HG02678 (cell line): ENCODE measurements around the gene DSTYK.
A peak's percentile ranks its signal among the peaks of the same experiment; 100 is the strongest.

ENCODE experiments used
- ATAC-seq: cut with Tn5 transposase; IDR thresholded peaks from one replicate; pipeline ENCODE4 v1.9.1; 2021; ENCODE audit warnings: mild to moderate bottlenecking, moderate library complexity; ENCODE audit not compliant: unreplicated experiment

The DSTYK gene, protein sequence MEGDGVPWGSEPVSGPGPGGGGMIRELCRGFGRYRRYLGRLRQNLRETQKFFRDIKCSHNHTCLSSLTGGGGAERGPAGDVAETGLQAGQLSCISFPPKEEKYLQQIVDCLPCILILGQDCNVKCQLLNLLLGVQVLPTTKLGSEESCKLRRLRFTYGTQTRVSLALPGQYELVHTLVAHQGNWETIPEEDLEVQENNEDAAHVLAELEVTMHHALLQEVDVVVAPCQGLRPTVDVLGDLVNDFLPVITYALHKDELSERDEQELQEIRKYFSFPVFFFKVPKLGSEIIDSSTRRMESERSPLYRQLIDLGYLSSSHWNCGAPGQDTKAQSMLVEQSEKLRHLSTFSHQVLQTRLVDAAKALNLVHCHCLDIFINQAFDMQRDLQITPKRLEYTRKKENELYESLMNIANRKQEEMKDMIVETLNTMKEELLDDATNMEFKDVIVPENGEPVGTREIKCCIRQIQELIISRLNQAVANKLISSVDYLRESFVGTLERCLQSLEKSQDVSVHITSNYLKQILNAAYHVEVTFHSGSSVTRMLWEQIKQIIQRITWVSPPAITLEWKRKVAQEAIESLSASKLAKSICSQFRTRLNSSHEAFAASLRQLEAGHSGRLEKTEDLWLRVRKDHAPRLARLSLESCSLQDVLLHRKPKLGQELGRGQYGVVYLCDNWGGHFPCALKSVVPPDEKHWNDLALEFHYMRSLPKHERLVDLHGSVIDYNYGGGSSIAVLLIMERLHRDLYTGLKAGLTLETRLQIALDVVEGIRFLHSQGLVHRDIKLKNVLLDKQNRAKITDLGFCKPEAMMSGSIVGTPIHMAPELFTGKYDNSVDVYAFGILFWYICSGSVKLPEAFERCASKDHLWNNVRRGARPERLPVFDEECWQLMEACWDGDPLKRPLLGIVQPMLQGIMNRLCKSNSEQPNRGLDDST

DNA sequence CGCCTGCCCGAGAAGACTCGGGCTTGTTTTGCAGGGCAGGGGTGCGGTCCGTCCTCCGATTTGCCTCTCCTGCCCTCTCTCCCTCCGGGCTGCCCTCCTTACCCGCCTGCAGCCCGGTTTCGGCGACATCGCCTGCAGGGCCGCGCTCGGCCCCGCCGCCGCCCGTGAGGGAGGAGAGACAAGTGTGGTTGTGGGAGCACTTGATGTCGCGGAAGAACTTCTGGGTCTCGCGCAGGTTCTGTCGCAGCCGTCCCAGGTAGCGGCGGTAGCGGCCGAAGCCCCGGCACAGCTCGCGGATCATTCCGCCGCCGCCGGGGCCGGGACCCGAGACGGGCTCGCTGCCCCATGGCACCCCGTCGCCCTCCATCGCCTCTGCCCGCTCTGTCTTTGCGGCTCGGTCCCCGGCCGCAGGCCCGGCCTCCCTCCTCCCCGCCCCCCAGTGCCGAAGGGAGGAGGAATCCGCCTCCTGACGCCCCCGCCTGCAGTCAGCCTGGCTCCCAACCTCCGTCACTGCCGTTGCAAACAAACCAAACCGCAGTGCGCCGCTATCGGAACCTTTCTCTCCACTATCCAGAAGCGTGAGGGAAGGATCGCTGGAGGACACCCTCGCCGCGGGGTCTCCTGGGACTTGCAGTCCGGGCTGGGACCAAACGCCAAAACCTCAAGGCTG is at the start of gene DSTYK:
Gene DSTYK (minus strand): TSS at position 534 of the 670 bp plus-strand sequence. CDS start 167 bp downstream, at position 367.
- ATAC-seq = peak; percentile 82

DNA sequence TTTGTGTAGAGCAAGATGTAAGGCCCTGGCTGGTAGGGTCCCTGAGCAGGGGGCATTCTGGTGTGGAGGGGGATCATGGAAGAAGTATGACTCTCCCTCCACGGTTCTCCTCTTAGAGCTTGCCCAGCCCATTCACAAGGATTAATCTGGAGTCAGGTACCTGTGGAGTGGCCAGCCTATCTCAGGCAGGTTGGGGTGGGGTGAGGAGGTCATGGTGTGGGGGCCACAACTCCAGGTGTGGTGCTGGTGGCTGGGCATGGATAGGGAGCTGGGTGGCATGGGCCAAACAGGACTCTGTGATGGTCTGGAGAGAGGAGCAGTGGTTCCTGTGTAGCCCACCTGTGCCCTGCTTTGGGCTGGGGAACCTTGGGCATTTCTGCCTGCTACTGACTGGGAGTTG is 48.5 kb upstream of the DSTYK start:
- no peak for ATAC-seq

DNA sequence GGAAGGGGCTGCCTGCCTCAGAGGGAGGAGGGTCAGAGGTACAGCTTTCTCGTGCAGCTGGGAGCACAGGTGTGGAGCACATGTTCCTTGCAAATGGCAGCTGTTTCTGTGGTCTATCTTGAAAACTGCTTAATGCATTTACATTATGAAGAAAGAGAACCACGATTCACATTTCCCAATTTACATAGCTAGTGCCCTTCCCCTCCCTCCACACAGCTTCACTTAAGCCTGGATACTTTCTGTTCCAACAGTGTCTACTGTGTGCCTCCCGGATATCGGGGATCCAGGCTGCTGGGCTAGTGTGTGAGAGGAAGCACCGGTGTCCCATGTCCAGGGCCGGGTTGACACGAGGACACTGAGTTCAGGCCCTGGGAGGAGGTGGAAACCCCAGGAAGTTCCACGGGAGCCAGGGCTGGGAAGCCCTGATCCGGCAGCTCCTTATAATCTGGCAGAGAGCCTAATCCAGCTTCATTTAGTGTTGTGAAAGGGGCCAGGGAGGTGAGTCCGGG is 47.9 kb upstream of the DSTYK start:
- ATAC-seq = no peak

GRCh38 chr1:205258719-205259118 is 47.2 kb upstream of the DSTYK start:
- no peak for ATAC-seq

- no peak for ATAC-seq
These were observed 46.8 kb upstream of the DSTYK start for GRCh38 chr1:205258261-205258691.

DNA sequence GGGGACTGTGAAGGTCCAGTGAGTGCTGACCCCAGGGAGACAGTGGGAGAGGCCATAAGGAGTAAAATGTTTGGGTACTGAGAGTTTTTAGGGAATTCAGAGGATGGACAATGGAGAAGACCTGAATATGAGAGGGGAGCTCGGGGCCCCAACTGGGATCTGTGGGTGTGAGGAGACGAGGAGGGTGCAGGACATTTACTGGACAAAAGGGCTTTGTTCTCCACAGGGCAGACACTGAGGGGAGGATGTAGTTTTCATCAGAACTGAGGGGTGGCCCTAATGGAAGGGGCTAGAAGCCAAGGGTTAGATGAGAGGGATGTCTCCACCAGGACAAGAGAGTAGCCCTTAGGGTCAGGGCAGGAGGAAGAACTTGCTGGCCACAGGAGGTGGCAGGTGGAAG is 46.2 kb upstream of the DSTYK start:
- no peak for ATAC-seq

- no peak for ATAC-seq
These were observed 45.6 kb upstream of the DSTYK start for GRCh38 chr1:205256951-205257625.

GRCh38 chr1:205255941-205256780 is 44.7 kb upstream of the DSTYK start:
- ATAC-seq = peak; percentile 58

DNA sequence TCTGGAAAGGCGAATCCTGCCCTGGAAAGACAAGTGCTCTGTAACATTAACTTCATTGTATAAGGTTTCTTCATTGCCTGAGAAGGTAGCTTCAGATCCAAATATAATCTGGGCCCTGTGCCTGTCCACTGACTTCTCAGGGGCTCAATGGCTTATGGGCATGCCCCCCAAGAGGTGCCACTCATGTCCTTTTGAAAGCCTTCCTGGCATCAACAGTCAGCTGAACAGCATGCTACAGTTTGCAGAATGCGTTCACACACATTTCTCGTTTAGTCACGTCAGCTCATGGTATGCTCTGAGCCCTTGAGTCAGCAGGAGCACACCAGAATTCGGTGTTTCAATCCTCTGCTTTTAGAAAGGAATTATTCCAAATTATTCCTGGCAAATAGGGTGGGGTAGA is 40.1 kb upstream of the DSTYK start:
- ATAC-seq = no peak

- ATAC-seq = no peak
These were observed 39.2 kb upstream of the DSTYK start for GRCh38 chr1:205250699-205251098.

- no peak for ATAC-seq
These were observed 38.1 kb upstream of the DSTYK start for GRCh38 chr1:205249651-205250050.

- ATAC-seq = no peak
These were observed 37.5 kb upstream of the DSTYK start for GRCh38 chr1:205248793-205249601.

- no peak for ATAC-seq
These were observed 35.8 kb upstream of the DSTYK start for GRCh38 chr1:205247130-205247921.

- no peak for ATAC-seq
These were observed 35.0 kb upstream of the DSTYK start for GRCh38 chr1:205246351-205247119.

DNA sequence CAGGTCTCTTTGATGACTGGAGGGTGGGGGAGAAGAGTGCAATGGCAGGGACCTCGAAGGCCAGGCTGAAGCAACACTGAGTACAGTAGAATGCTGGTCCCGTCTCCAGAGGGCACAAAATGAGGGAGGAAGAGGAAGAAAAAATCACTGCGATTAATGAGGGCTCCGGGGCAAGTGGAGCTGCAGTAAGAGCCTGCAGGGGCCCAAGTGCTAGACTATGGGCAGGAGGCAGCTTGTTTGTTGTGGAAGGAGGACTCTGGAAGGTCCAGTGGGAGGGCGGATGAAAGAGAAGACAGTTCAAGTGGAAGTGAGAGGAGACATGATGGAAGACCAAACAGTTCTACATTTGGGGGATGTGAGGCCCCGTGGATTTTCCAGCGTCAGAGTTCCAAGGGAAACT is 33.6 kb upstream of the DSTYK start:
- ATAC-seq = no peak

DNA sequence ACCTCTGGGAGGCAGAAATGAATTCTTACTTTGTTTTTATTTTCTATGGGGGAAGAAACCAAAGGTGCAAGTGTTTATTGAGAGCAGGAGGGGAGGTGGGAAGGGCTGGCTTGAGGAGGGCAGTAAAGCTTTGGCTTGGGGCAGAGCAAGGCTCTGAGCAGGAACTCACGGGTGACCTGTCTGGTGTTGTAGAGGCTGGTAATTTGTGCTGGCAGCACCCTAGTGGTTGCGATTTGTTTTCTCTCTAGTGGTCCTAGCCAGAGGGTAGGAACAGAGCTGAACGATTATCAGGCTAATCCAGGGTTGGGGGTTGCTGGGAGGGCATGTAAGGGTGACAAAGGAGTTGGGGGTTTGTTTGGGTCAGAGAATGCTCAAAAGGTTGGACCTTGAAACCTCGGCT is 32.9 kb upstream of the DSTYK start:
- ATAC-seq = no peak
